ENCODE measurements around the gene CAMK2B. TPM values are rescaled to one million over a fixed set of nuclear protein-coding genes. Genes with fewer than 3 reads are reported as not detected.

The CAMK2B gene
- total and polyA plus RNA-seq, 2 of the 13 experiments (the other 11 are each of a cell fraction or from before 2014, with no cell fraction given): 0.27 to 0.48 TPM

GRCh38 chr7:44372560-44373417, 47.4 kb upstream of the CAMK2B start:
- DNase-seq (ENCODE audit: low spot score) (no peak), FAIRE-seq (no peak), ATAC-seq (no peak)
- Histone ChIP-seq H3K79me2 (ENCODE audit: insufficient read depth, low read length) (no peaks in the 10 kb centered on the region), H3K9me3 (ENCODE audit: low read length) (no peaks in the 10 kb centered on the region), H3K9ac (ENCODE audit: insufficient read depth, low read depth, low read length) (no peak overlapping the region), H3K36me3 (replicated peaks in 1 of 2; ENCODE audit: control insufficient read depth in 1 of 2, insufficient read depth in 2 of 2, low read length in 2 of 2) (no peaks in the 10 kb centered on the region), H3K4me1 (ENCODE audit: insufficient read depth, low read length) (peaks cover 17% of the 10 kb centered on the region), H3K27me3 (ENCODE audit: control insufficient read depth in 1 of 2, insufficient read depth in 2 of 2, low read length in 2 of 2) (peaks cover 0 to 6% of the 10 kb centered on the region in 2 experiments; a peak in 1 of 5 replicates), H3K27ac (ENCODE audit: extremely low read length, insufficient read depth, low read length) (no peak overlapping the region), H3K4me3 (replicated peaks in 1 of 3; ENCODE audit: insufficient read depth in 1 of 3, low read depth in 2 of 3, low read length in 3 of 3) (no peak overlapping the region), H3K4me2 (ENCODE audit: low read depth, low read length) (no peak overlapping the region), H4K20me1 (ENCODE audit: insufficient read depth, low read length) (no peaks in the 10 kb centered on the region), H2AFZ (ENCODE audit: low read length) (no peak overlapping the region)
- CTCF ChIA-PET (ENCODE audit: low intra/inter-chr PET ratio, low total read pairs): no interaction called here
- POLR2A ChIA-PET: no interaction called here
- no peak for TF ChIP-seq KMT2B (CRISPR knock-in tag; IDR thresholded peaks at IDR 0.05)
- no peak for TF ChIP-seq HMG20A (CRISPR knock-in tag; IDR thresholded peaks at IDR 0.05; ENCODE audit: borderline replicate concordance)
- no peak for TF ChIP-seq NBN (conservative IDR thresholded peaks at IDR 0.05)
- no peak for TF ChIP-seq ZNF639 (CRISPR knock-in tag; conservative IDR thresholded peaks at IDR 0.05)
- TF ChIP-seq GTF2F1 (IDR thresholded peaks at IDR 0.05; ENCODE audit: low read length): no peak
- TF ChIP-seq AKAP8 (CRISPR knock-in tag; IDR thresholded peaks at IDR 0.05): no peak
- no peak for TF ChIP-seq ZNF574 (CRISPR knock-in tag; IDR thresholded peaks at IDR 0.05)
- TF ChIP-seq ZNF256 (CRISPR knock-in tag; conservative IDR thresholded peaks at IDR 0.05): no peak
- no peak for TF ChIP-seq HMG20B (CRISPR knock-in tag; conservative IDR thresholded peaks at IDR 0.05)
- TF ChIP-seq ZNF331 (CRISPR knock-in tag; IDR thresholded peaks at IDR 0.05): no peak
- TF ChIP-seq ZNF432 (CRISPR knock-in tag; IDR thresholded peaks at IDR 0.05; ENCODE audit: borderline replicate concordance): no peak
- no peak for TF ChIP-seq CENPX (CRISPR knock-in tag; IDR thresholded peaks at IDR 0.05)
- no peak for TF ChIP-seq ZNF780A (CRISPR knock-in tag; IDR thresholded peaks at IDR 0.05)
- no peak for TF ChIP-seq ZNF333 (CRISPR knock-in tag; IDR thresholded peaks at IDR 0.05; ENCODE audit: borderline replicate concordance)
- TF ChIP-seq SETDB1 (CRISPR knock-in tag; IDR thresholded peaks at IDR 0.05; ENCODE audit: borderline replicate concordance): no peak
- TF ChIP-seq TCF7L2 (IDR thresholded peaks at IDR 0.05; ENCODE audit: low read depth, low read length): no peak
- in situ Hi-C loops (cut with HindIII; ENCODE audit: extremely low pct_ligation_motif_present, low pct_unique_long_range_greater_than_20kb): no loop called here
- BruUV-seq (replicated peaks): no TSS peak
- WGBS (ENCODE audit: low lambda C conversion rate): 3% methylated on average over 5 of the region's 5 CpGs
- intact Hi-C loops (cut with micrococcal nuclease; ENCODE audit: unreplicated experiment): no loop called here
